Natural killer cell (primary cell): Measurements from ENCODE around the gene NUDT2. TPM values are rescaled to one million over a fixed set of nuclear protein-coding genes. Genes with fewer than 3 reads are reported as not detected.
"Not testable (repeated sequence)": the region's sequence is repeated elsewhere in the genome, so short reads cannot be mapped to it uniquely, and the experiment has no call there.

Experiments used
- ATAC-seq, 3 donors: fragments of 150-1000 bp in 2 of 3; fragments of 200-7000 bp in 1 of 3; cut with Tn5 transposase; 1 replicate in 1 of 3; 2 replicates in 2 of 3; pipeline ENCODE4 v1.10.0; 2021; ENCODE audit warnings: mild to moderate bottlenecking in 2 of 3, moderate library complexity in 2 of 3
- DNase-seq, 2 donors: peaks; one replicate each; pipeline versions ENCODE4 v3.0.0 to v3.0.0-alpha.2; 2013 to 2021; ENCODE audit warnings: mixed read lengths in 1 of 2
- H3K27ac ChIP-seq: one replicate; pipeline ENCODE4 v1.5.1; 2013; ENCODE audit warnings: mild to moderate bottlenecking, low read length
- H3K27me3 ChIP-seq: one replicate; pipeline ENCODE4 v1.6.1; 2013; ENCODE audit warnings: low read length; ENCODE audit not compliant: control insufficient read depth, insufficient read depth
- H3K36me3 ChIP-seq: one replicate; pipeline ENCODE4 v1.6.1; 2013; ENCODE audit warnings: low read length; ENCODE audit not compliant: control insufficient read depth, insufficient read depth
- H3K4me1 ChIP-seq: one replicate; pipeline ENCODE4 v1.6.1; 2013; ENCODE audit warnings: low read length; ENCODE audit not compliant: control insufficient read depth, insufficient read depth
- H3K4me3 ChIP-seq: one replicate; pipeline ENCODE4 v1.5.1; 2013; ENCODE audit warnings: low read length
- H3K9me3 ChIP-seq: one replicate; pipeline ENCODE4 v1.6.1; 2013; ENCODE audit warnings: low read length; ENCODE audit not compliant: control insufficient read depth, insufficient read depth
- H3K27ac Mint-ChIP-seq, 2 donors: one replicate each; pipeline ENCODE4 v1.8.0; 2022; ENCODE audit warnings: mild to moderate bottlenecking in 2 of 2, mixed read lengths in 2 of 2, moderate library complexity in 1 of 2
- H3K27me3 Mint-ChIP-seq, 2 donors: one replicate each; pipeline ENCODE4 v1.8.0; 2022; ENCODE audit warnings: low read depth in 2 of 2, mixed read lengths in 2 of 2
- H3K36me3 Mint-ChIP-seq: one replicate; pipeline ENCODE4 v1.8.0; 2022; ENCODE audit warnings: mixed read lengths
- H3K4me1 Mint-ChIP-seq, 2 donors: one replicate each; pipeline ENCODE4 v1.8.0; 2022; ENCODE audit warnings: mixed read lengths in 2 of 2
- H3K4me3 Mint-ChIP-seq: one replicate; pipeline ENCODE4 v1.8.0; 2022; ENCODE audit warnings: mild to moderate bottlenecking, moderate library complexity, mixed read lengths
- H3K9me3 Mint-ChIP-seq, 2 donors: one replicate each; pipeline ENCODE4 v1.8.0; 2022; ENCODE audit warnings: mixed read lengths in 2 of 2
- CTCF ChIP-seq: fragments of 200-600 bp; IDR thresholded peaks from one replicate; pipeline ENCODE4 v1.8.0; 2022; ENCODE audit warnings: antibody characterized with exemption
- WGBS: methylation state at CpG from one replicate; pipeline ENCODE4 v1.1.7; 2013; ENCODE audit warnings: missing lambda C conversion rate; ENCODE audit not compliant: insufficient coverage; 5-methylcytosine and 5-hydroxymethylcytosine counted together
- intact Hi-C: fragments of 100-400 bp; cut with micrococcal nuclease; formaldehyde crosslinking; loops from one replicate; pipeline ENCODE4 v1.14.2; 2022
- total RNA-seq, 4 donors: library from RNA; stranded (reverse); fragments of 120-200 nt in 1 of 4; gene quantifications; one replicate each; pipeline versions ENCODE4 v1.2.3 to v1.2.4, GENCODE V29; 2013 to 2022

Gene NUDT2
- total RNA-seq, 3 donors from 2014 or later (not counting 1 experiment from before 2014, with no cell fraction given): 8.5 to 15.7 (median 9.4) TPM

GRCh38 chr9:34366365-34366764 lies 37.0 kb downstream of the NUDT2 start:
- intact Hi-C loops: no loop called here
- 94% methylated on average over 2 of the region's 2 CpGs for WGBS

GRCh38 chr9:34367751-34368410 lies 38.5 kb downstream of the NUDT2 start:
- H3K27me3 ChIP-seq, H3K27ac ChIP-seq, ATAC-seq, H3K27ac Mint-ChIP-seq, H3K4me3 ChIP-seq, H3K27me3 Mint-ChIP-seq, H3K9me3 Mint-ChIP-seq, H3K4me1 ChIP-seq, H3K36me3 Mint-ChIP-seq, DNase-seq, H3K9me3 ChIP-seq, H3K4me1 Mint-ChIP-seq, H3K4me3 Mint-ChIP-seq, intact Hi-C loops, H3K36me3 ChIP-seq: not testable (repeated sequence)
- WGBS: 92% methylated on average over 3 of the region's 3 CpGs

More at GRCh38 chr9:34366365-34366764, 37.0 kb downstream of the NUDT2 start:
- no peak for DNase-seq
- no peak overlapping the region for H3K4me3 ChIP-seq
- H3K9me3 ChIP-seq: no peaks in the 10 kb centered on the region
- no peak overlapping the region for H3K27ac ChIP-seq
- Mint-ChIP-seq H3K36me3 (no peaks in the 10 kb centered on the region), H3K27ac (no peak overlapping the region), H3K27me3 (no peaks in the 10 kb centered on the region), H3K4me1 (no peaks in the 10 kb centered on the region), H3K4me3 (no peak overlapping the region), H3K9me3 (no peaks in the 10 kb centered on the region)
- H3K36me3 ChIP-seq: no peaks in the 10 kb centered on the region
- no peaks in the 10 kb centered on the region for H3K27me3 ChIP-seq
- ATAC-seq: no peak
- TF ChIP-seq CTCF: no peak
- no peaks in the 10 kb centered on the region for H3K4me1 ChIP-seq

GRCh38 chr9:34368796-34369195 lies 39.4 kb downstream of the NUDT2 start:
- H3K36me3 ChIP-seq, H3K4me3 Mint-ChIP-seq, H3K27ac Mint-ChIP-seq, H3K36me3 Mint-ChIP-seq, H3K27me3 ChIP-seq, H3K9me3 Mint-ChIP-seq, H3K4me3 ChIP-seq, H3K27ac ChIP-seq, DNase-seq, H3K4me1 ChIP-seq, H3K4me1 Mint-ChIP-seq, ATAC-seq, H3K27me3 Mint-ChIP-seq, H3K9me3 ChIP-seq, intact Hi-C loops: not testable (repeated sequence)
- WGBS: 83% methylated on average over 4 of the region's 5 CpGs

GRCh38 chr9:34369636-34370035 lies 40.3 kb downstream of the NUDT2 start:
- no peaks in the 10 kb centered on the region for H3K9me3 Mint-ChIP-seq
- ATAC-seq: no peak
- H3K27ac ChIP-seq: no peak overlapping the region
- no peak overlapping the region for H3K27ac Mint-ChIP-seq
- no peaks in the 10 kb centered on the region for H3K27me3 ChIP-seq
- H3K4me3 Mint-ChIP-seq: no peak overlapping the region
- H3K4me1 Mint-ChIP-seq: no peaks in the 10 kb centered on the region
- H3K4me3 ChIP-seq: no peak overlapping the region
- intact Hi-C loops: loop anchor here (10.0 kb wide), 1 partner anchor 325 kb away; the partner anchor contains the start of gene UBAP2
- no peaks in the 10 kb centered on the region for H3K36me3 Mint-ChIP-seq
- H3K4me1 ChIP-seq: no peaks in the 10 kb centered on the region
- no peaks in the 10 kb centered on the region for H3K27me3 Mint-ChIP-seq
- DNase-seq: no peak
- H3K36me3 ChIP-seq: no peaks in the 10 kb centered on the region
- no peak for TF ChIP-seq CTCF
- 90% methylated on average over 4 of the region's 4 CpGs for WGBS
- no peaks in the 10 kb centered on the region for H3K9me3 ChIP-seq
